NCI-H128 (cell line): ENCODE data around the gene ERG.

ENCODE experiments used
- DNase-seq: peaks from one replicate; lab custom pipeline; 2025; ENCODE audit not compliant: unreplicated experiment; lab: John Stamatoyannopoulos, UW

ERG gene

GRCh38 chr21:38337793-38338192 lies 160.5 kb downstream of the ERG start:
- no peak for DNase-seq

GRCh38 chr21:38334866-38335265 lies 163.4 kb downstream of the ERG start:
- DNase-seq = no peak

- DNase-seq = no peak
Observed at GRCh38 chr21:38333301-38334272, 164.7 kb downstream of the ERG start.

DNA sequence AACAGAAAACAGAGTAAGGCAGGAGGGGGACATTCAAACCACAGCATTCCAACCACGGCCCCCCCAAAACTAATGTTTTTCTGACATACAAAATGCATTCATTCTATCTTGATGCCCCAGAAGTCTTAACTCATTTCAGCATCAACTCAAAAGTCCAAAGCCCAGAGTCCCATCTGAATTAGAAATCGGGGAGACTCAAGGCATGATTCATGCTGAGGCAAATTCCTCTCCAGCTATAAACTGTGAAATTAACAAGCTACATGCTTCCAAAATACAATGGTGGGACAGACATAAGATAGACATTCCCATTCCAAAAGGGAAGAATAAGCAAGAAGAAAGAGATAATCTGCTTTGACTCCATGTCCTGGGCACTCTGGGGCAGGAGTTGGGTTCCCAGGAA lies 167.6 kb downstream of the ERG start:
- DNase-seq = no peak
